NCI-H526 treated with DMSO at 0.1 percent for 48 hours (cell line): Measurements from ENCODE around the gene SMPDL3B.

ENCODE experiments used
- DNase-seq: peaks from one replicate; lab custom pipeline; 2025; lab: John Stamatoyannopoulos, UW

The SMPDL3B gene, protein sequence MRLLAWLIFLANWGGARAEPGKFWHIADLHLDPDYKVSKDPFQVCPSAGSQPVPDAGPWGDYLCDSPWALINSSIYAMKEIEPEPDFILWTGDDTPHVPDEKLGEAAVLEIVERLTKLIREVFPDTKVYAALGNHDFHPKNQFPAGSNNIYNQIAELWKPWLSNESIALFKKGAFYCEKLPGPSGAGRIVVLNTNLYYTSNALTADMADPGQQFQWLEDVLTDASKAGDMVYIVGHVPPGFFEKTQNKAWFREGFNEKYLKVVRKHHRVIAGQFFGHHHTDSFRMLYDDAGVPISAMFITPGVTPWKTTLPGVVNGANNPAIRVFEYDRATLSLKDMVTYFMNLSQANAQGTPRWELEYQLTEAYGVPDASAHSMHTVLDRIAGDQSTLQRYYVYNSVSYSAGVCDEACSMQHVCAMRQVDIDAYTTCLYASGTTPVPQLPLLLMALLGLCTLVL

DNA sequence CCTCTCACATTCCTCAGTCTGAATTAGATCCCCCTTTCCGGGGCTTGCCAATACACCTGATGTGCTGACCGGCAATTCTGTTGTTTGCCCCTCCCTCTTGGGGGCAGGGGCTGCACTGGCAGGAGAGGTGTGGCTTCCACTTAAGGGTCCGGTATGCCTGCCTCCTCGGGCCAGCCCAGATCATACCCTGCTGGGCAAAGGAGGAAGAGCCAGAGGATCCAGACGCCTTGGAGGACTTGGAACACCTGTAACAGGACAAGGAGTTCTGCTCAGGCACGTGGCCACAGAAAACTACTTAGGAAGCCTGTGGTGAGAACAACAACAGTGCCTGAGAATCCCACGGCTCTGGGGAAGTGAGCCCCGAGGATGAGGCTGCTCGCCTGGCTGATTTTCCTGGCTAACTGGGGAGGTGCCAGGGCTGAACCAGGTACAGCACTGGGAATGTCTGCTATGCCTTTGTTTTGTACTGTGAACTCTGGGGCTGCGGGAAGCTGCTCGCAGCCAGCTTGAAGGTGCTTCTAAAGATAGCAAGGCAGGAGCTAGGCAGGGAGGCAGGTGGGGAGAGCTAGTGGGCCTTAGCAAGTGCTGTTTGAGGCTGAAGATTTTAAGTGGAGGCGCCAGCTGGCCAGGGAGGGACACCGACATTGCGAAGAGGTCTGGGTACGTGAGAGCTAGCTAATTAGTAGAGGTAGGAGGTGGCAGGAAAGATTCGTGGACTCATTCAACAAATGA is at the start of gene SMPDL3B:
Gene SMPDL3B (plus strand): TSS at position 183 of the 732 bp plus-strand sequence. CDS start 184 bp downstream, at position 367.
- DNase-seq: peak; percentile 69

- DNase-seq: no peak
These were observed 49.7 kb upstream of the SMPDL3B start for GRCh38 chr1:27885114-27885528.

DNA sequence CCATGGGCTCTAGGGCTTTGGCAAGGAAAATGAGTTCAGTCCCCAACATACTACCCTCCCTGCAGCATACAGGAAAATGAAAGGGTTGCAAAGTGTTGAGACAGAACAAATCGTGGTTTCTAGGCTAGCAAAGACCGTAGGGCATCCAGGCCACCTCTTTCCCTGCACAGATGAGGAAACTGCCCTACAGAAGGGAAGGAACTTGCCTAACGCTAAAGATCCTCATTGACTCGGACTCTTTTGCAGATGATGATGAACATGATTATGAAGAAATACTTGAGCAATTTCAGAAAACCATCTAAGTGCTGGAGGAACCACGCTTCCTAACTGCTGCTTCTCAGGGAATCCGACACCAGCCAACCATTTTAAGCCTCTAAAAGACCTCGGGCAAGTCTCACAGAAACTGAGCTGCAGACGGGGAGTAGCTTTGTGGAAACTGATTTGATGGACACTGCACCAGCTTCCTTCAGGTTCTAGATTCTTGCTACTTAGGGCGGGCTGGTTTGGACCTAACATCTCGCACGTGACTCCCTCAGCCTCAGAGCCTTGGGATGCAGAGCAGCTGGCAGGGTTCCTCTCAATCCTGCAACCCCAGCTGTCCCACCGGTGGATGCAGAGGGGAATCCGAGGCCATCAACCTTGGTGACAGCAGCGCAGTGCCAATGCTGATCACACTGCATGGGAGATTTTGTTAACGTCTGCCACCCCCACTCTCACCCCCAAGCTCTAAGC is 49.0 kb upstream of the SMPDL3B start:
- DNase-seq: no peak

DNA sequence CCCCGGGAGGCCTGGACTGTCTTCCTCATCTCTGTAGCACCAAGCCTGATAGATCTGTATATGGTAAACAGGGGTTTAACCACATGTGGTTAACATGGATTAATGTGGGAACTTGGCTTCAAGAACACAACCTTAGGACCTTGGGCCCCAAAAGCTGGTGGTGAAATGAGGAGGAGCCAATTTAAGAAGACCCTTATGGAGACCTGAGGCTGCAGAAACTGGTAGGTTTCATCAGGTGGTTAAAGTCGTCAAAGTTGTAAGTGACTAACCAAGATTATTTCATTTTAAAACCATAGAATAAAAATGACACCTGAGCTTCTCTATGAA is 48.5 kb upstream of the SMPDL3B start:
- DNase-seq: no peak

- DNase-seq: no peak
These were observed 48.1 kb upstream of the SMPDL3B start for GRCh38 chr1:27886744-27887143.

- DNase-seq: no peak
These were observed 47.4 kb upstream of the SMPDL3B start for GRCh38 chr1:27887215-27888021.

DNA sequence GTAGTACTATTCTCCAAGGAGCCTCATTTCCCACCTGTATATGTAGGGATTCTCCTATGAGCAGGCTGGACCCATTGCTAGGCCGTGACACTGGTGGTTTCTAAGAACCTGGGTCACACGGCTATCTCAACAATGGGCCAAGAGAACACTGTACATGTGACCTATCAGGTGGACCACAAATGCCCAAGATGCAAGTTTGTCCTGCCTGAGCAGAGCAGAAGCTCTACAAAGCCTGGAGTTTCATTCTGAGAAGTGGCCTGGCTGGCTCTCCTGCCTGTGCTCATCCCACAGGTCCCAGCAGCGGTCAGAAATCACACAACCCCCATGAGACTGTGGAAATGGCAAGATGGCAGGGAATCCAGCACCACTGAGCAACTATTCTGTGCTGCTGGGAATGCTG is 45.3 kb upstream of the SMPDL3B start:
- DNase-seq: no peak

GRCh38 chr1:27891196-27891889 is 43.5 kb upstream of the SMPDL3B start:
- no peak for DNase-seq

DNA sequence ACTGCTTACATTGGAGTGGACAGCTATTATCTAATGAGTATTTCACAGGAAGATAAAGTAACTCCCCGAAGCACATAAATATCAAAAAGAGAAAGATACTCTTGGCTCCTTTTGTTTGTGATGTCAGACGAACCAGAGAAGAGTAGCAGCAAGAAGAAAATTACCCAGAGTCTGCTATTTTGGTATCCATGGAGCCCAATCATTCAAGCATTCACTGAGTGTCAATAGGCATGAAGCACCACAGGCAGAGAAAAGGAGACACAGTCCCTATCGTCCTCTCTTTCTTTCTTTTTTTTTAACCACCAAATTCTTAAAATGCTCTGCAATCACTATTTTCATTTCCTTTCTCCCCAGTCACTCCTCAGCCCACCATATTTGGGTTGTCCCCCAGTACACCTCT is 40.3 kb upstream of the SMPDL3B start:
- no peak for DNase-seq

DNA sequence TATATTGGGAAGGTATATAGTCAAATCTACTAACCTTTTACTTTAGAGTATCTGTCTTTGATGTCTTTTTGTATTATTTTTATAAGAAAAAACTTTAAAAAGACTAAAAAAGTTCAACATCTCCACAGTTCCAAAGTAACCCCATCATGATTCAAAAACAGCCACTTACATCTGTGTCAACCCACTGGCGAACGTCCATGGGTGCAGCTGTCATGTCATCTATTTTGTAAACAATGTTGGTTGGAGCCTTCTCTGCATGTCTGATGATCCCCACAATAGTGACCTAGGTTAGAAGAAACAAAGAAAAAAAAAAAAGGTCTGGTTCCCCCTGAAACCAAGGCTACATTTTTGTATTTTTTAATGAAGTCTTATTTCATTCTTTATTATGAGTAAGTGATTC is 28.0 kb upstream of the SMPDL3B start:
- no peak for DNase-seq

- DNase-seq: no peak
These were observed 22.4 kb upstream of the SMPDL3B start for GRCh38 chr1:27912429-27912828.

GRCh38 chr1:27915082-27915575 is 19.7 kb upstream of the SMPDL3B start:
- no peak for DNase-seq

GRCh38 chr1:27922272-27922671 is 12.5 kb upstream of the SMPDL3B start:
- no peak for DNase-seq

DNA sequence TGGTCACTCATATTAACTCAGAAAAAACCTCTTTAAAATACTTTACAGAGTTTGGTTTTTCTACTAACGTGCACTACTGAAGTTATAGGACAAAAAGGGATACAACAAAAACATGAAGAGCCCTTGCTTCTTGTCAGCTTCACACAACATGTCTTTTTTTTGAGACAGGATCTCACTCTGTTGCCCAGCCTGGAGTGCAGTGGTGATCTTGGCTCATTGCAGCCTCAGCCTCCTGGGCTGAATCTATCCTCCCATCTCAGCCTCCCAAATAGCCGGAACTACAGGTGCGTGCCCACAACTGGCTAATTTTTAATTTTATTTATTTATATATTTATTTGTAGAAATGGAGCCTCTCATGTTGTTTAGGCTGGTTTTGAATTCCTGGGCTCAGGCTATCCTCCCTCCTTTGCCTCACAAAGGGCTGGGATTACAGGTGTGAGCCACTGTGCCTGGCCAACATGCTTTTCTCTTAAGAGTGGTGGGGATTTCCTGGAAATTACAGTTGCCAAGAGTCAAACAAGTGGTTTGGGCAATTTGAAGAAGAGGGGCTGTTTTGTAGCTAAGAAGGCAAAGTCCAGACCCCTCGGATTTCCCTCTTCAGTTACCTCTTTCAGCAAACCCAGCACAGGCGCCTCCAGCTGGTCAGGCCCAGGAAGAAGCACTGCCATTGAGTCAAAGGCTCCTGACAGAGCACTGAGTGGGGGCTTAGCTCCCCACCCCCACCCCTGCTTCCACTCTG is 6.4 kb upstream of the SMPDL3B start:
- DNase-seq: no peak

GRCh38 chr1:27931184-27931583 is 3.6 kb upstream of the SMPDL3B start:
- DNase-seq: no peak

- DNase-seq: no peak
These were observed 3.0 kb upstream of the SMPDL3B start for GRCh38 chr1:27931759-27932158.

- DNase-seq: no peak
These were observed 921 bp downstream of the SMPDL3B start for GRCh38 chr1:27935721-27936120.

- no peak for DNase-seq
These were observed 1.6 kb downstream of the SMPDL3B start for GRCh38 chr1:27936370-27936769.

DNA sequence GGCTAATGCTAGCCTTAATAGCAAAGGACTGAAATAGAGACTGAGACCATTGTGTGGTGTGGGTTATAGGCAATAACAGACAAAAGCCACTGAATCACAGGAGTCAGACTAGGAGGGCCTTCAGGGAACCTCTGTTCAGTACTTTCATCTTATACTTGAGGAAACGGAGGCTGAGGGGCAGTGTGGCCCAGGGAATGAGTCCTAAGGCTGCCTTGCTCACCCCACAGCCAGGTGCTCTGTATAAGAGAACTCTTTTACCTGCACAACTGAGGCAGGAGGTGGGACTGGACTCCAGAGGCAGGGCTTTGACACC is 2.7 kb downstream of the SMPDL3B start:
- DNase-seq: no peak

DNA sequence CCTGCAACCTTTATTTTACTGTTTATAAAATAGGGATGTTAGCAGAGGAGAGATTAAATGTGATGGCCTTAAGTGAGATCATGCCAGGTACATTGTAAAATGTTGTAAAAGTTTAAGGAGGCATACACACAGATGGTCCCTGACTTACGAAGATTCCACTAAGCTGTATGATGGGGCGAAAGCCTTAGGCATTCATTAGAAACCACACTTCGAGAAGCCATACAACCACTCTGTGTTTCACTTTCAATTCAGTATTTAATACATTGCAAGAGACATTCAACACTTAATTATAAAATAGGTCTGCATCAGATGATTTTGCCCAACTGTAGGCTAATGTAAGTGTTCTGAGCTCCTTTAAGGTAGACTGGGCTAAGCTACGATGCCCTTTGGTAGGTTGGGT is 3.7 kb downstream of the SMPDL3B start:
- no peak for DNase-seq

GRCh38 chr1:27940297-27940696 is 5.5 kb downstream of the SMPDL3B start:
- no peak for DNase-seq
